HG03521 (cell line): ENCODE measurements around the gene CADM1.

Source experiments
- ATAC-seq: cut with Tn5 transposase; IDR thresholded peaks from one replicate; pipeline ENCODE4 v1.9.1; 2021; ENCODE audit warnings: mild to moderate bottlenecking, moderate library complexity; ENCODE audit not compliant: unreplicated experiment

Gene CADM1

GRCh38 chr11:115256397-115257197 is 247.6 kb downstream of the CADM1 start:
- peak; percentile 94 for ATAC-seq

GRCh38 chr11:115255006-115255762 is 249.0 kb downstream of the CADM1 start:
- no peak for ATAC-seq

DNA sequence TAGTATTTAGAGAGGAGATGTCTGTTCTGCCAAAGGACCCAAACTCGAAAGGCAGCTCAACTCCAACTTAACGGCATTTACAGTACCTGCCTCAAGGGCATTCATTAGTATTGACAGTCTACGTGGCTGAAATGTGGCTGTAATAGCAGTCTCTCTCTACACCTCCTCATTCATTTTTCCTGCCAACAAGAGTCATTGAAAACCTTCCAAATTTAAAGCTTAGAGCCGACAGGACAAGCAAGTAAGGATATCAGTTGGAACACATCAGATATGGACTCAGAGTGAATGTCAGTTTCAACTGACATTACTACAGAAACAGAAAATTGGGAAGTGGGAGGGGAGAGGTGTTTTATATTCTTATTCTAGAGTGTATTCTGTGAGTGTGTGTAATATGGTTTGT is 253.1 kb downstream of the CADM1 start:
- no peak for ATAC-seq

- ATAC-seq, result no peak
Measured at GRCh38 chr11:115249061-115249578, 255.1 kb downstream of the CADM1 start.

GRCh38 chr11:115247953-115248352 is 256.3 kb downstream of the CADM1 start:
- no peak for ATAC-seq

DNA sequence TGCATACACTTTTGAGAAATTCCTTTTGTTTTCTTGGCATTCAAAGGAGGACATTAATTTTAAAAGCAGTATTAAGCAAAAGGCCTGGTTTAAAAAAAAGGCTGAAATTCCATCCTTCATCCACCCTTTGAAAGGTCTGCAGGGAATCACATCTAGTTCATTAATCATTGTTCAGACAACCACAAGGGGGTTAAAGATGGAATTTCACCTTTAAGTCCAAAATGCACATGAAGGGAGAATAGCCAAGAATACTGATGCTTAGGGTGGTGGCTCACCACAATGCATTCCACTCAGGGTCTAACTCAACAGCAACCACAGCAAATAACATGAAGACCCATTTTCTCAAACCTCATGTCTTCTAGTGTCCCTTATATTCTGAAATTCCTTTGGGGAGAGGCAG is 256.9 kb downstream of the CADM1 start:
- ATAC-seq, result no peak

DNA sequence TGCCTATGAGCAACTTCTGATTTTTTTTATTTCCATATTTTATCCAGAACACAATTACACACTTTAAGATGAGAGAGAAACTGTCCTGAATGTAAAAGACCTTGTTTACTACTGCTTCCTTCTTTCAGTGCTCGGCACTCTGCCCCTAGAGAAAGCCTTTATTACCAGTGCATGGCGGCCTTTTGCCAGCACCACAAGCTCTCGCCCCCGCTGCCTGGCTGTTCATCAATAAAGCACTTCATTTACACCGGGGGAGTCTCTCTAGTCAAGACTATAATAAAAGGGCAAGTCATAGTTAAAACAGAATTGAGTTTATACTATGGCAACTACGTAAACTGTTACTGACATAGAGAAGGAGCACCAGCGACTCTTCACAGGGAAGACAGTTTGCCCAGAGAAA is 259.5 kb downstream of the CADM1 start:
- ATAC-seq, result no peak

GRCh38 chr11:115244296-115244695 is 259.9 kb downstream of the CADM1 start:
- ATAC-seq, result no peak

GRCh38 chr11:115242982-115243381 is 261.2 kb downstream of the CADM1 start:
- no peak for ATAC-seq

DNA sequence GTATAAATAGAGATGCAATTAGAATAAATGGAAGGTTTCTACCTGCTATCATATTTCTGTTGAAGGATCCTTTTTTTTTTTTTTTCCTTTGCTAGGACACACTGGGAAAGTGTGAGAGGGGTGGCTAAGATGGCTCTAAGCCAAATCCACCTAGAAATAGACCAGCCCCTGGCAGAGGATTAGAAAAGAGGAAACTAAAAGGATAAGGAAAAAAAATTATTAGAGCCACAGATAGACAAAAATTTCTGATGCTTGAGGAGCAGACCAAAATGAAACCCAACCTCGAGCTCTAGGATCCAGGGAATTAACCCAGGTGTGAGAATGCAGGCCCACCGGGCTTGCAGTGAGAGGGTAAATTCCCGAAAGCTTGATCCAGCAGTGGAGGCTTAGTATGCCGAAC is 262.3 kb downstream of the CADM1 start:
- no peak for ATAC-seq

DNA sequence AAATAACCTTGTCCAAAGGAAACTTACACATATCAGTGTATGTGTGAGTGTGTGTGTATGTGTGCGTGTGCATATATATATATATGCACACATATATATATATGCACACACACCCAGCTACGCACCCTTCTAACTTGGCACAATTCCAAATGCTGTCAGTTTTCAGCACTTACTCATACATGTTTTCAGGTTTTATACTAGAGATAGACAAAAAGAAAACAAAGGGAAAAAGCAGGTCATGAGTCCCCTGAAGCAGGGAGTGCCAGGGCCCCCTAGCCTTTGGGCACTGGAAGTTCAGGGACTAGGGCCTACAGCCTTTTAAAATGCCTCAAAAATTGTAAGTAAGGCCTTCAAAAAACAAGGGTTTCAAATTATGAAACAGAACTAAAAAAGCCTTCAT is 265.4 kb downstream of the CADM1 start:
- ATAC-seq, result no peak

DNA sequence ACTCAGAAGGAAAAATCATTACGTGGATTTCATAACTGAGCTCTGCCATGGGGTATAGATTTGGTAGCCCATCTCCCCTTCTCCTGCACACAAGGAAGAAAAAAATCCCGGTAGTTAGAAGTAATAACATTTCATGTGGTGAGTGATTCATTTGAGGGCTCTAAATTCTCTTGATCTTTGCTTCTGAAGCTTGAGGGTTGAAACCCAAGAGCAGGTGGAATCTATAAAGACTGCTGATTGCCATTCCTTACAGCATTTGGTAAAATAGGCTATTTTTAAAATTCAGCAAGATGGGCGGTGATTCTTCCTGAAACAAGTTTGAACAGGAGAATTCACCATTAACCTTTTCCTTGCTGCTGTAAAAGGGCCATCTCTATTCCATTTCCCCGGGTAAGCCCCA is 266.1 kb downstream of the CADM1 start:
- no peak for ATAC-seq

DNA sequence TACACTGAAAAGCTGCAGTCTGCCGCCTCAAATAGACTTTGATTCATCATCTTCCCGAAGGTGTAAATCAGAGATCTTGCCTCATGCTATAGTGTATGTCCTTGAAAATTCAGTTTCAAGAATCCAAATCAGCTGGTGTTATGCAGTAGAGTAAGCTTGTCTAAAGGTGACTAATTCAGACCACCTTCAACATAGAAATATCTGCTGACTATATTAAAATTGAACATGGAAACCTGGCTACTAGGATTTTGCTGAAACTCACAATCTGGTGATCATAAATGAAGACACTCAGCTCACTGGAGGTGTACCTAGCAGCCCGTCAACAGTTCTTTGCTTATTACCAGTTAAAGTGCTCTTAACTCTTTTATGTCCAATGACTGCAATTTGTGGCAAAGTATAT is 266.6 kb downstream of the CADM1 start:
- ATAC-seq, result no peak

DNA sequence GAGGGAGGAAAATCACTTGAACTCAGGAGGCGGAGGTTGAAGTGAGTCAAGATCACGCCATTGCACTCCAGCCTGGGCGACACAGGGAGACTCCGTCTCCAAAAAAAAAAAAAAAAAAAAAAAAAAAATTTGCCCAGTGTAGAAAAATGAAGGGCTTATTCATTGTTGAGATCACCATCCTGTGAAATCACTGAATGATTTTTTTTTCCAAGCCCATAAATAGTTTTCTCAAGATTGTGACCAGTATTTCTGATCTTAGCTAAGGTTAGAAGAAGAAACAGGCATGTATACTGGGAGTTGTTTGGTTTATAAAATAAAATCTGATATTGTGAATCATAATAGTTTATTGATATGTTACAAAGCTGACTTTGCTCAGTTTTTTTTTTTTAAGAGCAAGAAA is 269.4 kb downstream of the CADM1 start:
- no peak for ATAC-seq

- ATAC-seq, result no peak
Measured at GRCh38 chr11:115226556-115226955, 277.7 kb downstream of the CADM1 start.

DNA sequence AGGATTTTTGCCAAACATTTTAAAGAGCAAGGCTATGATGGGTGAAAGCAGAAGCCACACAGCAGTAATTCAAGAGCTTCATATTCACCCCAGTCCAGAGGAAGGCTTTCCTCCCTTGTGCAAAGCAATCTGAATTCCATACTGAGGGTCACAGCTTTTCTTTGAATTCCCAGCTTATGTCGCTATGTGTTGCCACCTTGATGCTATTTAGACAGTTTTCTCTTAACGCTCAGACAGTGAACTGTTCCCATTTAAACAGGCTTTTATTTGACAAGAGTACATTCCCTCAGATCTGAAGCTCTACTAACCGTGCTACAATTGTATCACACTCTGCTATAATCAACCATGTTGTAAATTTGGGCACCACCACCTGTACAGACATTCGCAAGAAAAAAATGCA is 279.7 kb downstream of the CADM1 start:
- ATAC-seq, result no peak

- ATAC-seq, result peak; percentile 34
Measured at GRCh38 chr11:115222863-115223530, 281.2 kb downstream of the CADM1 start.

- ATAC-seq, result peak; percentile 94
Measured at GRCh38 chr11:115222218-115222862, 281.9 kb downstream of the CADM1 start.

GRCh38 chr11:115221461-115222069 is 282.6 kb downstream of the CADM1 start:
- ATAC-seq, result peak; percentile 22

GRCh38 chr11:115220911-115221310 is 283.3 kb downstream of the CADM1 start:
- no peak for ATAC-seq

- no peak for ATAC-seq
Measured at GRCh38 chr11:115220423-115220822, 283.8 kb downstream of the CADM1 start.
